SK-N-SH treated with all-trans-retinoic acid at 6 μM for 48 hours (cell line): ENCODE data around the gene PRKAR1B.

ENCODE experiments used
- ARNTL ChIP-seq: fragments of 450-650 bp; formaldehyde crosslinking; IDR thresholded peaks from 2 replicates; pipeline ENCODE4 v1.5.0; 2020; ENCODE audit warnings: low read depth, mild to moderate bottlenecking, moderate library complexity, borderline replicate concordance
- CSRNP3 ChIP-seq: fragments of 250-450 bp; sonication (Bioruptor Pico); IDR thresholded peaks from 2 replicates; pipeline ENCODE4 v1.5.1; 2021; ENCODE audit warnings: mild to moderate bottlenecking, moderate library complexity
- RARB ChIP-seq: fragments of 250-450 bp; sonication (Bioruptor Pico); IDR thresholded peaks from 2 replicates; pipeline ENCODE4 v1.8.0; 2021; ENCODE audit warnings: mild to moderate bottlenecking, moderate library complexity
- TOX ChIP-seq: fragments of 250-450 bp; sonication (Bioruptor Pico); IDR thresholded peaks from 2 replicates; pipeline ENCODE4 v1.8.0; 2021; ENCODE audit warnings: mild to moderate bottlenecking, moderate library complexity, borderline replicate concordance
- ZNF565 ChIP-seq: fragments of 450-650 bp; formaldehyde crosslinking; conservative IDR thresholded peaks from 2 replicates; pipeline ENCODE4 v1.5.0; 2020; ENCODE audit warnings: low read depth, mild to moderate bottlenecking, moderate library complexity
- ZNF70 ChIP-seq: fragments of 450-650 bp; formaldehyde crosslinking; IDR thresholded peaks from 2 replicates; pipeline ENCODE4 v1.5.0; 2020; ENCODE audit warnings: mild to moderate bottlenecking, moderate library complexity
- TF ChIP-seq, protein P1 (sequence below): fragments of 250-450 bp; sonication (Bioruptor Pico); IDR thresholded peaks from 2 replicates; pipeline ENCODE4 v1.5.0; 2020; ENCODE audit warnings: mild to moderate bottlenecking, moderate library complexity

DNA sequence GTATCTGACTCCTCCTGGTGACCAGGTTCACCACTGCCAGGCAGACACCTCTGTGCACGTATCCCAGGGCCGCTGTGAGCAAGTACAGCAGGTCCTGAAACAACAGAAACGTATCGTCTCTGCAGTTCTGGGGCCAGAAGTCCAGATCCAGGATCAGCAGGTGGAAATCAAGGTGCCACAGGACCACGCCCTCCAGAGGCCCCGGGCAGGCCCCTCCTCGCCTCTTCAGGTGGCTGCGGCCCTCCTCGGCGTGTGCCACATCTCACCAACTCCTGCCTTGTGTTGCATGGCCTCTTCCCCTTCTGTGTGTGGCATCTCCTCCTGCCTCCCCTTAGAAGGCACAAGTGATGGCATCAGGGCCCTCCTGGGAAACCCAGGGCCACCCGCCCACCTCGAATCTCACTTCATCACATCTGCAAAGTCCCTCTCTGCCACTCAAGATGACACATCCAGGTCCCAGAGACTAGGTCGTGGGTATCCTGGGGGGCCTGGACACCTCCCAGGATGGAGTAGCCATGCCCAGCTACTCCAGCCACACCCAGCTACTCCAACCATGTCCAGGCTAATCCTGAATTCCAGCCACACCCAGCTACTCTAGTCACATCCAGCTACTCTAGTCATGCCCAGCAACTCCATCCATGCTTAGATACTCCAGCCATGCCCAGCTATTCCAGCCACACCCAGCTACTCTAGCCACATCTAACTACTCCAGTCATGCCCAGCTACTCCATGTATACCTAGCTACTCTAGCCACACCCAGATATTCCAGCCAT is 53.2 kb downstream of the PRKAR1B start:
- no peak for TF ChIP-seq TOX (CRISPR knock-in tag)
- TF ChIP-seq RARB: no peak
- TF ChIP-seq CSRNP3 (CRISPR knock-in tag): no peak
- no peak for TF ChIP-seq ARNTL
- no peak for TF ChIP-seq ZNF70 (CRISPR knock-in tag)
- TF ChIP-seq, protein P1, sequence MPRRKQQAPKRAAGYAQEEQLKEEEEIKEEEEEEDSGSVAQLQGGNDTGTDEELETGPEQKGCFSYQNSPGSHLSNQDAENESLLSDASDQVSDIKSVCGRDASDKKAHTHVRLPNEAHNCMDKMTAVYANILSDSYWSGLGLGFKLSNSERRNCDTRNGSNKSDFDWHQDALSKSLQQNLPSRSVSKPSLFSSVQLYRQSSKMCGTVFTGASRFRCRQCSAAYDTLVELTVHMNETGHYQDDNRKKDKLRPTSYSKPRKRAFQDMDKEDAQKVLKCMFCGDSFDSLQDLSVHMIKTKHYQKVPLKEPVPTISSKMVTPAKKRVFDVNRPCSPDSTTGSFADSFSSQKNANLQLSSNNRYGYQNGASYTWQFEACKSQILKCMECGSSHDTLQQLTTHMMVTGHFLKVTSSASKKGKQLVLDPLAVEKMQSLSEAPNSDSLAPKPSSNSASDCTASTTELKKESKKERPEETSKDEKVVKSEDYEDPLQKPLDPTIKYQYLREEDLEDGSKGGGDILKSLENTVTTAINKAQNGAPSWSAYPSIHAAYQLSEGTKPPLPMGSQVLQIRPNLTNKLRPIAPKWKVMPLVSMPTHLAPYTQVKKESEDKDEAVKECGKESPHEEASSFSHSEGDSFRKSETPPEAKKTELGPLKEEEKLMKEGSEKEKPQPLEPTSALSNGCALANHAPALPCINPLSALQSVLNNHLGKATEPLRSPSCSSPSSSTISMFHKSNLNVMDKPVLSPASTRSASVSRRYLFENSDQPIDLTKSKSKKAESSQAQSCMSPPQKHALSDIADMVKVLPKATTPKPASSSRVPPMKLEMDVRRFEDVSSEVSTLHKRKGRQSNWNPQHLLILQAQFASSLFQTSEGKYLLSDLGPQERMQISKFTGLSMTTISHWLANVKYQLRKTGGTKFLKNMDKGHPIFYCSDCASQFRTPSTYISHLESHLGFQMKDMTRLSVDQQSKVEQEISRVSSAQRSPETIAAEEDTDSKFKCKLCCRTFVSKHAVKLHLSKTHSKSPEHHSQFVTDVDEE (CRISPR knock-in tag): no peak
- TF ChIP-seq ZNF565 (CRISPR knock-in tag): no peak
